Activated CD8-positive, alpha-beta memory T cell treated with anti-CD3 and anti-CD28 coated beads for 36 hours (primary cell): Measurements from ENCODE around the gene MOCOS. TPM values are rescaled to one million over a fixed set of nuclear protein-coding genes. Genes with fewer than 3 reads are reported as not detected.

ENCODE experiments used
- CTCF ChIA-PET: fragments of 350-600 bp; sonication (Branson Sonifier 250); formaldehyde crosslinking; loops from one replicate; lab custom pipeline; 2021; ENCODE audit warnings: antibody characterized with exemption; lab: Charles Lee
- POLR2A ChIA-PET: fragments of 350-600 bp; sonication (Branson Sonifier 250); formaldehyde crosslinking; loops from one replicate; lab custom pipeline; 2021; ENCODE audit warnings: antibody characterized with exemption; lab: Charles Lee
- total RNA-seq, 2 experiments: library from RNA; stranded (reverse); gene quantifications; one replicate each; pipeline ENCODE4 v1.2.3, GENCODE V29; 2021

Gene MOCOS
- total RNA-seq, 2 experiments from 2014 or later = 0.19 to 0.29 TPM

GRCh38 chr18:36256094-36256493 lies 68.8 kb downstream of the MOCOS start:
- ChIA-PET CTCF (no interaction called here), POLR2A (no interaction called here)

- CTCF ChIA-PET = no interaction called here
- POLR2A ChIA-PET = no interaction called here
Observed at GRCh38 chr18:36262971-36263370, 75.7 kb downstream of the MOCOS start.

GRCh38 chr18:36264283-36264682 lies 77.0 kb downstream of the MOCOS start:
- ChIA-PET CTCF (no interaction called here), POLR2A (no interaction called here)

- POLR2A ChIA-PET = no interaction called here
- CTCF ChIA-PET = interaction anchor here (0.7 kb wide), 1 partner anchor 264 kb away, joined by 3 read pairs; no protein-coding TSS in a partner anchor
Observed at GRCh38 chr18:36265015-36265414, 77.7 kb downstream of the MOCOS start.

DNA sequence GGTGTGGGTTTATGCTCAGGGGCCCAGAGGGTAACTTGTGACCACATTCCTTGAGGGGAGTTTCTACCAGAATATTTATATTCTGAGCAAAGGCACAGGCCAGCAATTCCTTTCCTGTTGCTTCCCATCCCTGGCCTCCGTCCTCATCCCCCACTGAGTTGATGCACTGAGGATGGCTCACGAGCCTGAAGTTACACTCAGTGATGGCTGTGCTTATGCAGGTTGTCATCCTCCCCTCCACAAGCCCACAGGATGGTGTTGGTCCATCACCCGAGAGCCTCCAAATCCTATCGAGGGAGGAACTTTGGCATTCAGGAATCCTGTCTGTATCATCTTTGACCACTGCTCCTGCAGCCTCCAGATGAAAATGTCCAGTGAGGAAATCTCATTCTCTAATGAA lies 81.9 kb downstream of the MOCOS start:
- POLR2A ChIA-PET = no interaction called here
- CTCF ChIA-PET = no interaction called here

- POLR2A ChIA-PET = no interaction called here
- CTCF ChIA-PET = no interaction called here
Observed at GRCh38 chr18:36271153-36271552, 83.9 kb downstream of the MOCOS start.

GRCh38 chr18:36273347-36273746 lies 86.0 kb downstream of the MOCOS start:
- ChIA-PET POLR2A (no interaction called here), CTCF (interaction anchor here (1.0 kb wide), 1 partner anchor 517 kb away, joined by 3 read pairs; no protein-coding TSS in a partner anchor)

DNA sequence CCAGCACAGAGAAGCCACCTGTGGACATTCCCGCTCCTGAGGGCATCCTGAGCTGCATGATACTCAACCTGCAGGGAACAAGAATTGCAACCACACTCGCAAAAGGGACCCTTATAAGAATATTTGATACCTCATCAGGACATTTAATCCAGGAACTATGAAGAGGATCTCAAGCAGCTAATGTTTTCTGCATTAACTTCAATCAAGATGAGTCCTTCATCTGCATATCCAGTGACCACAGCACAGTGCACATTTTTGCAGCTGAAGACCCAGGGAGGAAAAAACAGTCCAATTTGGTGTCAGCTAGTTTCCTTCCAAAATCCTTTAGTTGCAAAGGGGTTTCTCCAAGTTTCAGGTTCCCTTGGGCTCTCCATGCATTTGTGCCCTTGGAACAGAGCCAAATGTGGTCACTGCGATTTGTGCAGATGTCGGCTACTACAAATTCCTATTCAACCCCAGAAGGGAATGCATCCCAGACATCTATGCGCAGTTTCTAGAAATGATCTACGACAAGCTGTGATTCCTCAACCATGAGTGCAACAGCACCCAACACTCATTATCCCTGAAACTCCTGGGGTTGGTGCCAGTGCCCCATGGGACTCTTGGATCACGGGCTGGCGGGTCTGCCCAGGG lies 86.9 kb downstream of the MOCOS start:
- CTCF ChIA-PET = interaction anchor here (1.0 kb wide), 1 partner anchor 518 kb away, joined by 3 read pairs; no protein-coding TSS in a partner anchor
- POLR2A ChIA-PET = no interaction called here

GRCh38 chr18:36275561-36275960 lies 88.3 kb downstream of the MOCOS start:
- POLR2A ChIA-PET = no interaction called here
- CTCF ChIA-PET = interaction anchor here (0.7 kb wide), 1 partner anchor 383 kb away, joined by 3 read pairs; no protein-coding TSS in a partner anchor

DNA sequence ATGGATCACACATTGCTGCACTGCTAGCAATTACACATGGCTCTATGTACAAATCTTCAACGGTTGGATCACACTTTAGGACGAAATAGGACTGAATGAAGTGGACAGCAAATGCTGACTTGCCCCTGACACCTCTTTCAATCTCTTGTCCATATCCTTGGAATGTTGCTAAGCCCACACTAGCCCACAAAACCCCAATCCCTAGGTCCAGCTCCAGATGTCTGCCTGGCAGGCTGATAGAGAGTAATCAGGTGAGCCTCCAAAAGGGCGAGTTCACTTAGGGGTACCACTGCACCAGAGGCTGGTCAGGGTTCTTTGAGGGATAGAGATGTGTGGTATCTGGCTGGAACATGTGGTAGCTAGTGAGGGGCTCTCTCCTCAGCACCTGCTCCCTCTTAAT lies 91.7 kb downstream of the MOCOS start:
- ChIA-PET CTCF (interaction anchor here (1.2 kb wide), 1 partner anchor 261 kb away, joined by 3 read pairs; no protein-coding TSS in a partner anchor), POLR2A (no interaction called here)

DNA sequence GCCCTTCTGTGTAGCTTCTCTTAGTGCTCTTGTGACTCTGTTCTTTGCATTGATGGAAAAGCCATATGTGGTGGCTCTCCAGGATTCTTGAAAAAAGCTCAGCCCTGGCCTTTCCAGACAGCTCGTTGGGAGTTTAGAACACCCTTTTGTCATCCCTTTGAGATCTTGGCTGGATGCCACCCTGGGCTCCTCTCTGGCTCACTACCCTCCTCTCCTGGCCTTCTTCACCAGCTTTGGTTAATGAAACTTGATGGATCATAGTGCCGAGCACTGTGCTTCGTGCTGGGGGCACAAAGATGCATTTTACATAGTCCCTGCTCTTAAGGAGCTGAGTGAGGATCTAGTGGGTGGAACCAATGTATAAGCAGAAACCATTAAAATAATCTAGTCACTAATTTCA lies 94.6 kb downstream of the MOCOS start:
- ChIA-PET POLR2A (no interaction called here), CTCF (interaction anchor here (1.0 to 6.2 kb wide), 2 partner anchors 186 to 264 kb away, joined by 3 to 35 read pairs; no protein-coding TSS in a partner anchor)

DNA sequence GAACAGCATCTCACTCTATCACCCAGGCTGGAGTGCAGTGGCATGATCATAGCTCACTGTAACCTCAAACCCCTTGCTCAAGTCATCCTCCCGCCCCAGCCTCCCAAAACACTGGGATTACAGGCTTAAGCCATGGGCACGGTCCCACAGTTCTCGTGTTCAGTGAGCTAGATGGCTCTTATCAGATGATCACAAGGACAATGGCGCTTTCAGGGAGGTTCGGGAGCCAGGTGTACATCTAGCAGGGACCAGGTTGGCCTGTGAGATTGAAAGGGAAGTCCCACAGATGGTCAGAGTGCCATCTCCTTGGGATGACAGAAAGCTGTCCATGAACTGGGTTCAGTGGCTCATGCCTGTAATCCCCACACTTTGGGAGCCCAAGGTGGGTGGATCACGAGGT lies 96.2 kb downstream of the MOCOS start:
- CTCF ChIA-PET = interaction anchor here (1.6 to 6.2 kb wide), 4 partner anchors 18 to 266 kb away, joined by 4 to 35 read pairs (median 8); no protein-coding TSS in a partner anchor
- POLR2A ChIA-PET = interaction anchor here (0.6 kb wide), 1 partner anchor 117 kb away, joined by 13 read pairs; no protein-coding TSS in a partner anchor

GRCh38 chr18:36284268-36284667 lies 97.0 kb downstream of the MOCOS start:
- ChIA-PET CTCF (interaction anchor here (1.0 to 6.2 kb wide), 5 partner anchors 17 to 333 kb away, joined by 3 to 35 read pairs (median 6); no protein-coding TSS in a partner anchor), POLR2A (no interaction called here)

- ChIA-PET CTCF (interaction anchor here (1.0 to 6.2 kb wide), 4 partner anchors 186 to 334 kb away, joined by 3 to 35 read pairs (median 8); no protein-coding TSS in a partner anchor), POLR2A (no interaction called here)
Observed at GRCh38 chr18:36284671-36285295, 97.5 kb downstream of the MOCOS start.

DNA sequence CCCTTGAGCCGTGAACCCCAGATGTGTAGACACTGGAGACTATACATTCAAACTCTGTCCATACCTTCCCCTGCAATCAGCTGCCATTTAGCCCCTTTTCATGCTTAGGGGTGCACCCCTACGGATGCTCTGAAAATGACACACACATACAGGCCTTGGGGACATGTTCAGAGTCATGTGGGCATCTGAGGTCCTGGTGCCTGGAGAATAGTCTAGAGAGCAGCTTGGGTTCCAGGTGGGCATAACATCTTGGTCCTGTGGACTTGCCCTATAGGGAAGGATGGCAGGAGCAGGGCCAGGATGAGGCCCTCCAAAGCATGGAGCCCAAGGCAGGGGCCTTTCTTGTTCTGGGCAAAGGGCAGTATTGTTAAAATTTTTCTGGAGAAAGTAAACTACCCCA lies 100.4 kb downstream of the MOCOS start:
- ChIA-PET CTCF (no interaction called here), POLR2A (no interaction called here)

DNA sequence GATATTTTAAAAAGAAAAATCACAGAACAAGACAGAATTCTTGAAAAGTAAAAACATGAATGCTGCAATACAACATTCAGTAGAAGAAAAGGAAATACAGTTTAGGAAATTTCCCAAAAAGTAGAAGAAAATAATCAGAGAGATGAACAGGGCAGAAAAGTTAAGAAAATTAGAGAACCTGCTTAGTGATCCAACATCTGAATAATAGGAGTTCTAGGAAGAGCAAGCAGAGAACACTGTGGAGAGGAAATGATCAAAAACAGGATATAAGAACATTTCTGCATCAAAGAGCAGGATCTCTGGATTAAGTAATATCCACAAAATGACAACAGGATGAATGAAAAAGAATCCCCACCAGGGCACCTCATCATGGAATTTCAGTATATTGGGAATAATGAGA lies 101.4 kb downstream of the MOCOS start:
- POLR2A ChIA-PET = no interaction called here
- CTCF ChIA-PET = no interaction called here

DNA sequence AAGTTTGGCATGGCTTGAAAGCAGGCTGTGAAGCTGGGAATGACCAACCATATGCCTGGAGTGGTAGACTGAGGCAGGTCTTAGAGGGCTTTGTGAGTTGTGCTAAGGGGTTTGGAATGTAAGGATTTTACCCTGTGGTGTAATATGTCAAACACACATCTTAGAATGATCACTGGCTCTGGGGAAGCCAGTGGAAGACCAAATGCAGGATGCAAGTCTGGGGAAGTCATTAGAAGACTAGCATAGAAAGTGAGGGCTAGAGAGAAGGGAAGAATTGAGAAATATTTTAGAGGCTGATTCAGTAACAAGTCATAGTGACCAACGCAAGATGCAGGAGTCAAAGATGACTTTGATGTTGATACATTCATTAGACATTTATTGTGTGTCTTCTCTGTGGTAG lies 106.7 kb downstream of the MOCOS start:
- CTCF ChIA-PET = no interaction called here
- POLR2A ChIA-PET = no interaction called here

- ChIA-PET CTCF (no interaction called here), POLR2A (no interaction called here)
Observed at GRCh38 chr18:36295214-36295613, 107.9 kb downstream of the MOCOS start.

- ChIA-PET CTCF (no interaction called here), POLR2A (no interaction called here)
Observed at GRCh38 chr18:36295880-36296301, 108.6 kb downstream of the MOCOS start.

DNA sequence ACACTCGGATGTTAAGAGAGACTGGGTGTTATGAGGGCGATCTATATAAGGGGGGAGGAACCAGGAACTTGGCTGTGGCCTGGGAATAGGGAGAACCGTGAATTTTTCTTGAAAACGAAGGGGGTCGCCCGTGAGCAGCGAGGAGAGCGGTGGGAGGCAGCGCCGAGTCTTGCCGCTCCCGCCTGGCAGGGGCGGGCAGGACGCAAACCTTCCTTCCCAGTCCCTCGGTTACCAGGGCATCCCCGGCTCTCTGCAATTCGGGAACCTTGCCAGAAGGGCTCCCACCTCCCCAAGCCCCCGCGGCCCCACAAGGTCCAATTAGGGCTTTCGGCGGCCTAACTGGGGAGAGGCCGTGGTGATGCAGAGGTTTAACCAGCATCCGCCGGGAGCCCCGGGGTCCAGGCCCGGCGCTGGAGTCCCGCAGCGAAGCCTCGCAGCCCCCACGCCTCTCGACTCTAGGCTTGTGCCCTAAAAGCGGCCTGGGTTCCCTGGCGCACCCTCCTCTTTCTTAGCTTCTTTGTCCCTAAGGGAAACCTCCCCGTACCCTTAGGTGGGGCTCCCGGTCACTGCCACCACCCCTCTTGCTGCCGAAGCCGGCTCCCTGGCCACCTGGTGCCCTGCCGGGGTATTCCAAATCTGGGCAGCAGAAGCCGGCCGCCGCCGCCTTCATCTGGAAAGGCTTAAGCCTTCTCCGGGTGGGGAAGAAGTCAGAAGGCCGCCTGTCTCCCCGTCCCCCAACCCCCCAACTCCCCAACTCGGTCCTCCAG lies 109.5 kb downstream of the MOCOS start:
- ChIA-PET CTCF (no interaction called here), POLR2A (no interaction called here)
